ENCODE results near the gene XYLT1. TPM values are rescaled to one million over a fixed set of nuclear protein-coding genes. Genes with fewer than 3 reads are reported as not detected.

The XYLT1 gene
- polyA plus RNA-seq, 1 donor: 5.5 TPM

GRCh38 chr16:17203424-17203823 lies 267.3 kb downstream of the XYLT1 start:
- no peak for DNase-seq (ENCODE audit: low read depth)

DNA sequence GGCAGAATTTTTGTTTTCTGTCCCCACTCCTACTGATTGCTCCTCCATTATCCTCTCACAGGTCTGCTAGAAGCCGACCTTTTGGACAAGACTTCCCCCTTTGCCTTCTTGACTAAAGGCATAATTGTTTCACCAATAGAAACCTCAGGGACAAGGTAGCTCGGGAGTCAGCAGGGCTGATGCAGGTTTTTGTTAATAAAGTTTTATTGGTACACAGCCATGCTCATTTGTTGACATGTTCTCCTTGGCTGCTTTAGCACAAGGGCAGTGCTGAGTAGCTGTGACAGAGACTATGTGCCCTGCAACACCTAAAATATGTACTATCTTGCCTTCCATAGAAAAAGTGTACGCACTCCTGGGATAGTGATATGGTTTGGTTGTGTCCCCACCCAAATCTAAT lies 271.6 kb downstream of the XYLT1 start:
- DNase-seq (ENCODE audit: low read depth): no peak

DNA sequence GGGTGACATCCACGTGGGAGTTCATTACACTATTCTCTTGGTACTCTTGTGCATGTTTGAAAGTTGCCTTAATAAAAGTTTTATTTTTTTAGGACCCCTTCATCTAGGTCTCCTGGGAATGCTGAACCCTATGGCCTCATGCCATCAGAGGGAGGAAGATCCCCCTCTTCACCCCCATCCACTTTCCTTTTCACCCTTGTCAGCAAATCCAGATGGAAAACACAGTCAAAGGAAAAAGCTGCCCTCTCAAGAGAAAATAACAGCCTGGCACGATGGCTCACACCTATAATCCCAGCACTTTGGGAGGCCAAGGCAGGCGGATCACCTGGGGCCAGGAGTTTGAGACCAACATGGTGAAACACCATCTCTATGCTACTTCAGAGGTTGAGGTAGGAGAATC lies 274.2 kb downstream of the XYLT1 start:
- DNase-seq (ENCODE audit: low read depth): no peak

- no peak for DNase-seq (ENCODE audit: low read depth)
These were observed 276.5 kb downstream of the XYLT1 start for GRCh38 chr16:17194190-17194780.

DNA sequence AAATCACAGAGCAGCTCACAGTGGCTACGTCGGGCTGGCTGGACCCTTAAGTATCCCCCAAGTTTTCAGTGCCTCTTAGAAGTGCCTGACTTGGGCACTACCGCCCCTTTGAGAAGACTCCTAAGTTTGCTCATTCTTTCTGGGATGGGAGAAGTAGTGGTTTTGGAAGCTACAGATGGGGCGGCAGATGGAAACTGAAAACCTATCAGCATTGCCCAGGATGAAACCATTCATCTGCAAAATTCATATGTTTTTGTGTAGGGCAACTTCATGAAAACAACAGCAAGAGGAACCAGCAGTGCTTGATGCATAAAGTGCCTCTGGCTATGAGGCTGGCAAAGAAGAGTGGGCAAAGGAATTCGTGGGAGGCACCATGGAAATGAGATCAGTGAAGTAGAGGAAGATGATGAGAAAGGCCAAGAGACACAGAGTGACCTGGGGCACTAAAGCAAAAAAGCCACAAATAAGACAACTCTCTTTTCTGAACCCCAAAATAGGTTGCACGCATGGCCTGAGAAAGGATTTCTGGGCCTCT lies 277.1 kb downstream of the XYLT1 start:
- no peak for DNase-seq (ENCODE audit: low read depth)

DNA sequence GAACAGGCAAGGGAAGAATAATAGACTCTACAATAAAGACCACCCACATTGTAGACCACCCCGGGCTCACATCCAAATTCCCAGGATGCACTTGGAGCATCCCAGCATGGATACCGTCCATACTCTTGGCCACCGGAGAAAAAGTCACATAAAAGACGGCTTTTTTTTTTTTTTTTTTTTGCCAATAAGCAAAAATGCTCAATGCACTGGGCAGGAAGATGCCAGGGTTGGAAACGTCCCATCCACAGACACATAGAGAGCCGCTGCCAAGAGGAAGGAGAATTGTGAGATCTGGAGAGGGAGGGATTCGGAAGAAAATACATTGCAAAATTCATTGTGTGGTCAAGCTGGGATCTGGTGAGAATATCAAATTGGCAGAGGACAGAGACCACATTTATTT lies 286.7 kb downstream of the XYLT1 start:
- no peak for DNase-seq (ENCODE audit: low read depth)

- no peak for DNase-seq (ENCODE audit: low read depth)
These were observed 292.5 kb downstream of the XYLT1 start for GRCh38 chr16:17177959-17178905.

DNA sequence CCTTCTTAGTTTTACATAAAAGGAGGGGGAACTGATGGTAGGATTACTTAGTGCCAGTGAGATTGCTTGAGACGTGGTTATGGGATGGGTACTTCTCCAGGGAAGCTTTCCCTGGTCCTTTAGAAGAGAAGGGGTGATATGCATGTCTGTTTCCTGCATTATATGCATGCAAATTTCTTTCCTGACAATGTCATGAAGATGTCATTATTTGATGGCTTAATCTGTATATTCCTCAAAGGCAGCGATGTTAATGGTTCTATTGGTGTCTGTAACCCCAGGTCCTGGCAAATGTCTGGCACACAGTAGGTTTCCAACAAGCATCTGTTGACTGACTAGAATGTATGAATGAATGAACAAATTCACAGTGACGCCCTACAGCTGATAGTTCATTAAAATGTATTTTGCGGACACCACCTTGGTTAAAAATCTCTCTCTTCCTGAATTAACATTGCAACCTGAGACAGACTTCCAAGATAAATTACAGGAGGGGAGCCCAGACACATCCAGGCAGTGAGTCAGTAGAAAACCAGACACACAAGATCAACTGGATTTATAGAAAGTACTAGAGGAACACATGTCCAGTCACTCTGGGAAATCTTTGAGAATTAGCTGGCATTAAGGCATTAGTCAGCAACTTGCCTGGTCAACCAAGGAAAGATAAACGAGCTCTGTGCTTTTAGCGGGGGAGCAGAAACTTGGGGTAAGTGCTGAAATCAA lies 293.4 kb downstream of the XYLT1 start:
- DNase-seq (ENCODE audit: low read depth): no peak

GRCh38 chr16:17176199-17176598 lies 294.6 kb downstream of the XYLT1 start:
- no peak for DNase-seq (ENCODE audit: low read depth)

GRCh38 chr16:17173281-17173680 lies 297.5 kb downstream of the XYLT1 start:
- DNase-seq (ENCODE audit: low read depth): no peak

- DNase-seq (ENCODE audit: low read depth): no peak
These were observed 299.3 kb downstream of the XYLT1 start for GRCh38 chr16:17171250-17172143.

- no peak for DNase-seq (ENCODE audit: low read depth)
These were observed 300.3 kb downstream of the XYLT1 start for GRCh38 chr16:17170435-17170834.

DNA sequence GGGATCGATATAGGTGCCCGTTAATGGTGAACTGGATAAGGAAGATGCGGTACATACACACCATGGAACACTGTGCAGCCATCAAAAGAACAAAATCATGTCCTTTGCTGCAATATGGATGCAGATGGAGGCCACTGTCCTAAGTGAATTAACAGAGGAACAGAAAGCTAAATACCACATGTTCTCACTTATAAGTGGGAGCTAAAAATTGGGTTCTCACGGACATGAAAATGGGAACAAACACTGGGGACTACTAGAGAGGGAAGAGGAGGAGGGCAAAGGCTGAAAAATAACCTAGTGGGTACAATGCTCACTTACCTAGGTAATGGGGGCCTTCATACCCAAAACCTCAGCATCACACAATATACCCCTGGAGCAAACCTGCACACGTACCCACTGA lies 302.6 kb downstream of the XYLT1 start:
- no peak for DNase-seq (ENCODE audit: low read depth)

- no peak for DNase-seq (ENCODE audit: low read depth)
These were observed 304.7 kb downstream of the XYLT1 start for GRCh38 chr16:17166095-17166494.

- no peak for DNase-seq (ENCODE audit: low read depth)
These were observed 308.2 kb downstream of the XYLT1 start for GRCh38 chr16:17162560-17162959.

DNA sequence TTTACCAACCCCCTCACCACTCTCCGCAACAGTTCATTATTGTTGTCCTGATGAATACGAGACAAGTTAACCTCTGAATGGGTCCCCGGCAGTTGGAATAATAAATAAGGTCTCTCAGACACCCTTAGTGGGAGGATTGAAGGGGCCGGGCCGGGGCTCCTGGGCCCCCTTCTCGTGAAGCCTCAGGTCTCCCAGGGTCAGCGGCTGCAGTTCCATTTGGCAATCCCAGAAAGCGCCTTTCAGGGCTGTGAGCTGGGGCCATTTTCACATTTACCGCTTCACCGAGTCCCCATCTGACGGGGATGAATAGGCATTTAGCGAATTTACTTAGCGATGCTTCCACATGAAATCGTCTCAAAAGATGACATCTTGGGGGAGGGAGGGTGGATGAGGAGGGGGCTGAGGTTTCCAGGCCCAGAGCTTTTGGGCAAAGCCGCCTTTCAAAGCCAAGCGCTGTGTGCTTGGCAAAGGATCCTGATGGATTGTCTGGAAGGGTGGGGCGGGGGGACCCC lies 309.8 kb downstream of the XYLT1 start:
- no peak for DNase-seq (ENCODE audit: low read depth)

GRCh38 chr16:17160285-17160853 lies 310.4 kb downstream of the XYLT1 start:
- no peak for DNase-seq (ENCODE audit: low read depth)

- DNase-seq (ENCODE audit: low read depth): no peak
These were observed 311.1 kb downstream of the XYLT1 start for GRCh38 chr16:17159617-17160016.

DNA sequence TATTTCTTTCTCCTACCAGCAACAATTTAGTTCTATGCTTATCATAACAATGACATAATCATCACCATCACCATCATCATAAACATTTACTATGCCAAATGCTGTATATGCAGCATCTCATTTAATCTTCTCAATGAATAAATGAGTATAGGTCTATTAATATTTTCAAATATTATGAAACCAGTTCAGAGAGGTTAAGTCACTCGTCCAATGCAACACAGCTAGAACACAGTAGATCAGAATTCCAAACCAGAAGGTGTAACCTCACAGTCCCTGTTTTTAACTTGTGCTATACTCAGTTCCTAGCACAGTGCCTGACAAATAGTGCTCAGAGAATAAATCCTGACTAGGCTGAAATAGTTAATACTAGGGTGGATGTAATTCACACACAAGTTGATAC lies 314.8 kb downstream of the XYLT1 start:
- no peak for DNase-seq (ENCODE audit: low read depth)

- DNase-seq (ENCODE audit: low read depth): no peak
These were observed 315.3 kb downstream of the XYLT1 start for GRCh38 chr16:17155485-17155884.

DNA sequence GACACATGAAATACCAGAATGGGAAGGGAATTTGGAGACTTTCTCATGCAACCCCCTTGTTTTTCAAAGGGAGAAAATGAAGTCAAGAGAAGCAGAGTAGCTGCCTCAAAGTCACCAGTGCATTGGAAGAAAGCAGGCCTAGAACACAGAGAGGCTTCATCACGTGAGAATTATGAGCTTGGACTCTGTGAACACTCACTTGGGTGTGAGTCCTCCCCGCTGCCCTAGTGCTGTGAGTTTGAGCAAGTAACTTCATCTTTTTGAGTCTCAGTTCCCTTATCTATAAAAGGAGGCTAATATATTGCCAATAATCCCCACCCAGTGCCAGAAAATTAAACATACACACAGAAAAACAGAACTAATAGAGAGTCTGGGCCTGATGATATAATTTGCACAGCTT lies 315.8 kb downstream of the XYLT1 start:
- DNase-seq (ENCODE audit: low read depth): no peak

Data from forelimb muscle (tissue), 1 donor.